Stimulated activated CD8-positive, alpha-beta memory T cell treated with anti-CD3 and anti-CD28 coated beads, Interleukin-15, amount 100 ng/mL, for 24 hours (primary cell): ENCODE results near the gene SLC6A3.

Experiments
- DNase-seq: peaks from one replicate; pipeline ENCODE4 v3.0.0-alpha.2; 2020; ENCODE audit warnings: low read depth

The SLC6A3 gene

DNA sequence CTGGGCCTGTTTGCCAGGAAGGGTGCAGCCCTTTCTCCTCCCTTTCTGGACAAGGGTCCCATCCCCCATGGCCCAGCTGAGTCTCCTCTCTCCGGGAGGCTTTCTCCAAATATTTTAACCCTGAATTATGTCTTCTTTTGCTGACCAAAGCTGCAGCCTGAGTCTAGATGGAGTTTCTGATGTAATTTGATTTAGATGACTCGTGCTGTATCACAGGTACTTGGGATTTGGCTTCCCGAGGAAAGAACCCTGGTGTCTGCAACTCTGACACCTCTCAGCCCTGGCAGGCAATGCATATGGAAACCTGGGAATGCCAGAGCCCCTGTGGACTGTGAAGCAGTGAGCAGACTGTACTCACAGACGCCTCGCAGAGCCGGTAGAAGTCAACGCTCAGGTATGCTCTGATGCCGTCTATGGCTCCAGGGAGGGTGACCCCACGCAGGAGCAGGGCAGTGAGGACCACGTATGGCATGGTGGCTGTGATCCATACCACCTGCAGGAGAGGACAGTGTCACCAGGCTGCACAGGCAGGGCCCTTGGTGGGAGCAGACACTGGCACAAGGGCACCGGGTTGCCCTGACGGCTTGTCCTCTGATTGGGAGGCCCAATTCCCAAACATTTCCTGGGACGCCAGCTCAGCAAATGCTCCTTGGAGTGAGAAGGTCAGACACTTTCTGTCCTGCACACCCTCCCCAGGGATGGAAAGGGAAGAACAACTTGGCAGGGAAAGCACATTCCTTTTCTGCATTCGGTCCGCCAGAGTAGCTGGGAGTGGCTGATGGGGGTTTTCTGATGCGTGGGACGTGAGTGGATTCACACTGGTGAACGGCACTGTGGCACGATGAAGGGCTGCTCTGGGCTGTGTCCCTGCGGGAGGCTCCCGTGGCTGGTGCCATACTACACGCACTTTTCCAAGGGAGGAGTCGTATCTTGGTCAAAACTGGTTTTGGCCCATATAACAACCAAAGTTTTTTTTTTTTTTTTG is 24.7 kb downstream of the SLC6A3 start:
- no peak for DNase-seq

GRCh38 chr5:1419476-1420210 is 25.6 kb downstream of the SLC6A3 start:
- no peak for DNase-seq

- DNase-seq = no peak
Measured at GRCh38 chr5:1418921-1419280, 26.3 kb downstream of the SLC6A3 start.

GRCh38 chr5:1418238-1418920 is 26.9 kb downstream of the SLC6A3 start:
- DNase-seq = no peak

DNA sequence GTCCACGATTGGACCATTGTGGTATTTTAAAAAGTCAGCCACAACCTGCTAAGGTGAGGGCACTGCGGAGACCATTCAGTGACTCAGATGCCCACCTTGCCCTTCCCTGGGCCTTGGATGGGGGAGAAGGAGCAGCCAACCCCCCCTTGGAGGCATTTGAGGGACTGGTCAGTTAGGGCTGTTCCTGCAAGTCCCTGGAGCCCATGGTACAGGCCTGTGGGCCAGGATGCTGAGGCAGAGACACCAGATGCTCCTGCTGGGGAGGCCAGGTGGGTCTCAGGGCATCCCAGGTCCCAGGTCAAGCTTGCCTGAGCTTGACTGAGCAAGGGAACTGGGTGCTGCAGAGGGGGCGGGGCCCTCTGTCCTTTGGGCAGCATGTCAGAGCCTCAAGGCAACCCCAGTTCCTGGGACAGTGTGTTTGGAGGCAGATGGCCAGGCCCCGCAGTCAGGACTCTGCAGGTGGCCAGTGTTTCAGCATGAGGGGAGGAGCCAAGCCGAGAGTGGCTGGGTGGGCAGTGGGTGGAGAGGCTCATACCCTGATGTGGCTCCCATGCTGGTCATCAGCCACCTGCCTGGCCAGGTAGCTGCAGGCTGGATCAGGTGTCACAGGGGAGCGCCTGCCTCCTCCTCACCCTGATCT is 27.5 kb downstream of the SLC6A3 start:
- DNase-seq = no peak

GRCh38 chr5:1416856-1417469 is 28.3 kb downstream of the SLC6A3 start:
- DNase-seq = no peak

GRCh38 chr5:1415626-1416360 is 29.4 kb downstream of the SLC6A3 start:
- DNase-seq = no peak

- no peak for DNase-seq
Measured at GRCh38 chr5:1415059-1415425, 30.2 kb downstream of the SLC6A3 start.

GRCh38 chr5:1414311-1415058 is 30.8 kb downstream of the SLC6A3 start:
- DNase-seq = no peak

DNA sequence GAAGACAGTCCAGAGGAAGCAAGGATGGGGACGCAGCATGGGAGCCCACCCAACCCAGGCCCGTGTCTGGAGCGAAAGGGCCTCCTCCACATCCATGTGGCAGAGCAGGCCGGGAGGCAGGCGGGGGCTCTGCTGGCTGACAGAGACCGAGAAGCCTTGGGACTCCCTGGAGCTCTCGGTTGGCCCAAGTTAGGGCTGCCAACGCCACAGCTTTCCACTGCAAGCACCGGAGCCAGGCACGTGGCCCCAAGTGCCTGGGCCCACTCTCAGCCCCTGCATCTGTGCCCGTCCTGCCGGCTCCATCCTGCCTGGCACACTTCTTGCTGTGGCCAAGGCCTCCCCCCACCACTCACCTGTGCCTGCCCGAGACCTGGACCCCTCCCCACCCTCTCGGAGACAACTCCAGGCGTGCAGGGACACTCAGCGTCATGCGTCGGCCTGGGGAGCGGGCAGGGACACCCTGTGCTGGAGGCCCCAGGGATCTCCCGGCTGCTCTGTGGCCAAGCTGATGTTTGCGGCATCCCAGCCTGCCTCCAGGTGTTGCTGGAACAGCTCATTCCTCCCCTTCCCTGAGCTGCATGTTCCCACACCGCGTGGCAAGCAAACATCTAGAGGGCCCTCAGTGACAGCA is 31.5 kb downstream of the SLC6A3 start:
- DNase-seq = no peak

- no peak for DNase-seq
Measured at GRCh38 chr5:1413211-1413610, 32.0 kb downstream of the SLC6A3 start.

GRCh38 chr5:1412621-1413020 is 32.6 kb downstream of the SLC6A3 start:
- DNase-seq = no peak

- no peak for DNase-seq
Measured at GRCh38 chr5:1412163-1412562, 33.1 kb downstream of the SLC6A3 start.

DNA sequence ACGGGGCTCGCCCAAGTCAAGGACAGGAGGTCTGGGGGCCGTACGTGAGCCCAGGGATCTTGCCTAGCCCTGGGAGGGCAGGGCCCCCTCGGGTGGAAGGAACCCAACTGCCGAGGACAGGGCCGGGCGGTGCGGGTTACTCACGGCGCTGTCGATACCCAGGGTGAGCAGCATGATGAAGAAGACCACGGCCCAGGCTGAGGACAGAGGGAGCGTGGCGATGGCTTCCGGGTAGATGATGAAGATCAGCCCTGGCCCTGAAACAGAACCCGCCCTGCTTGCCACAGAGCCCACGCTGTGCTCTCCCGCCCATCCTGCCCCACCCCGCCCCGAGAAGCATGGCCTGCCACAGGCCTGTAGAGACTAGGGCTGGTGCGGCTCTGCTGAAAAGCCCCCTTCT is 34.1 kb downstream of the SLC6A3 start:
- no peak for DNase-seq

- DNase-seq = no peak
Measured at GRCh38 chr5:1410156-1411014, 34.9 kb downstream of the SLC6A3 start.

GRCh38 chr5:1409381-1410110 is 35.7 kb downstream of the SLC6A3 start:
- DNase-seq = no peak

GRCh38 chr5:1406681-1407640 is 38.3 kb downstream of the SLC6A3 start:
- DNase-seq = no peak
